Measurements from ENCODE around the gene KIZ.

The KIZ gene

GRCh38 chr20:21104921-21105320 lies 21.0 kb upstream of the KIZ start:
- DNase-seq (ENCODE audit: low read depth) = no peak

DNA sequence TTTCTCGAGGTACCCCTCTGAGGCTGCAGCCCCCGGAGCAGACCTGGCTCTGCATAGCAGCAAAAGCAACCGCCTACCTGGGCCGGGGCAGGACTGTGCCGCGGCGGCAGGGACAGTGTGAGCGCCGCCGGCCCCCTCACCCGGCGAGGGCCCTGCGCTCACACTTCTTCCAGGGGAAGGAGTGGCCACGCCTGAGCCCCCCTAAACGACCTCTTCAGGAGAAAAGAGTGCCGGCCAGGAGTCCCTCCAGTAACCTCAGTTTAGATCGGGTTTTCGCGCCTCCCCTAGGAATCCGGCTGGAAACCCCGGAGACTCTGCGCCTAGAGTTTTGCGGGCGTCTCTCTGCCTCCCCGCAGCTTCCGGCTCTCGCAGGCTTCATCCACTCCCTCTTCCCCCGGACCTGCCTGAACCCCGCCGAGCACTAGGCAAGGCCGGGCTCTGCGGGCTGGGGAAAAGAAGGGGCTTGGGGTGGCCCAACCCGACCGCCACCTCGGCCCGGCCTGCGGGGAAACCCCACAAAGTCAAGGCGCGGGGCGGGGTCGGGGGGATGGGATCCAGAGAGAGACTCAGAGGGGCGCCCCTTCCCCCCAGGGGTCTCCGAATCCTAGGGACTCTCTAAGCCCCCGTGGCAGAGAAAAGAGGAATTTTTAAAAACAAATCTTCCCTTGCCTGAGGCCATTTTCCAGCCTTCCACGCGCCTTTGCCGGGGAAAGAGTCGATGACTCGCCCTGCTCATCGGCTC lies 20.3 kb upstream of the KIZ start:
- DNase-seq (ENCODE audit: low read depth) = no peak

DNA sequence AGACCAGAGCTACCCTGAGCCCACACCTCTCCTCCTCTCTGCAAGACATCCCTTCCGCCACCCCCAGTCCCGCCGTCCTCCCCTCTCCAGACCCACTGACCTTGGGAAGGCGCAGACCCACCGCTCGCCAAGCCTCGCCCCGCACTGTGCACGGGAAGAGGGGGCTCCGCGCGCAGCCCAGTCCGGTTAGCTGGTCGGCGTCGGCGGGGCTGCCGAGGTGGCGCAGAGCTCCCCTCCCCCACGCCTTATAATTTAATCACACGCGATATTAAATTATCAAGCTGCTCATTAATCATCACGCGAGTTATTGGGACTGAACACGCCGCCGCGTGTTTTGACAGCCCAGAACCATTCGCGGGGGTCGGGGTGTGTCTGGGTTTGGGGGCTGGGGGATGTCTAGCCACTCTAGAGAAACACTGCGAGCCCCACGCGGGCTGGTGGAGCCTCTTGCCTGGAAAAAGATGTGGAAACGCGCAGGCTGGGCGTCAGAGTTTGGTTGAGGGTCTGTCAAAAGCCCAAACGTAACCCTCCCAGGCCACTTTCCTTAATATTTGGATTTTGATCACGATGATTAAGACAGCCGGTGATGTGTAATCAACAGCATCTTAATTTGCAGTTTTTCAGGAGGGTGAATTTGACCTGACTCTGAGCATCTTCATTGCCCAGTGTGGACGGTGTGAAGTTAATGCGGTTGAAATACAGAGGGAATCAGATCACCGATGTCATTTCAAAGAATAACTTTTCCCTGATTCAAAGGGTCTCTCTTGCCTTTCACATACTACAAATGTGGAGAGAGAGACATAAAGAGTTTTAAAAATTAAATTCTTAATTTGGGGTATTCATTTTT lies 19.5 kb upstream of the KIZ start, which contains the start of gene LINC00237:
Gene LINC00237 (minus strand): TSS at position 188 of the 847 bp plus-strand sequence.
- DNase-seq (ENCODE audit: low read depth) = no peak

DNA sequence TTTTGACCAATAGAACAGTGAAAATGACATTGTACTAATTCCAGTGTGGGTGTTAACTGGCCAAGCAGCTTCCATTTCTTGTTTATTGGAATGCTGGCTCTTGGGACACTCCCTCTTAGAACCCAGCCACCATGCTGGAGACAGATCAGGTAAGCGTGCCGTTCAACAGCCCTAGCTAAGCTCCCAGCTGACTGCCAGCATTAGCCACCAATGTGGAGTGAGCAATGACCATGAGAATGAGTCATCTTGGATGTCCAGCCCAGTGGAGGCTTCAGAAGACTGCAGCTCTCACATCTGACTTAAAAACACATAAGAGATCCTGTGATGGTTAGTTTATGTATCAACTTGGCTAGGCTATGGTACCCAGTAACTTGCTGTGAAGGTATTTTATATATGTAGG lies 16.7 kb upstream of the KIZ start:
- DNase-seq (ENCODE audit: low read depth) = no peak

- no peak for DNase-seq (ENCODE audit: low read depth)
Measured at GRCh38 chr20:21110811-21111210, 15.1 kb upstream of the KIZ start.

GRCh38 chr20:21111416-21111815 lies 14.5 kb upstream of the KIZ start:
- no peak for DNase-seq (ENCODE audit: low read depth)

DNA sequence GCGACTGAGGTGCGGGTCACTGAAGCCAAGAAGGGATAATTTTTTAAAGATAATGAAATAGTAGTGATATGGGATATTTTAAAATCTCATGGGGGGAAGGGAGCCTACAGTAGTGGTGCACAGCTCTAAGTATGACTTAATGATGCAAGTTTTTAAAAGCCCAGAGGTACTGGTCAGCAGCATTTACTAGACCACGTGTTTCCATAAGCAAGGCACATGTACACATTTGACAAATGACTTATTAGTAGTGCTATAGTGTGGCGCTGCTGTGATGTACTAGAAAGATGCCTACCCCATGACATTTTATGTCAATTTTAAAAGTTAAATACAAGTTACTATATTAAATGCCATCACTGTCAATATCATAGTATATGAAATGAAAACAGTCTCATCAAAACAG lies 12.2 kb upstream of the KIZ start:
- DNase-seq (ENCODE audit: low read depth) = no peak

DNA sequence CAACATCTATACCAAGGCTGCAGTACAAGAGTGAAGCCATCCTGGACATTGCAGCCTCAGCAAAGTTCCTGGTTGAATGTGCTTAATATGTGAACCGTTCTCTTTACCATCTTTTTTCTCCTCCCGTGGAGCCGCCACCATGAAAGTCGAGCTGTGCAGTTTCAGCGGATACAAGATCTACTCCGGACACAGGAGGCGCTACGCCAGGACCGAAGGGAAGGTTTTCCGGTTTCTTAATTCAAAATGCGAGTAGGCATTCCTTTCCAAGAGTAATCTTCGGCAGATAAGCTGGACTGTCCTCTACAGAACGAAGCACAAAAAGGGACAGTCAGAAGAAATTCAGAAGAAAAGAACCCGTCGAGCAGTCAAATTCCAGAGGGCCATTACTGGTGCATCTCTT lies 11.3 kb upstream of the KIZ start:
- DNase-seq (ENCODE audit: low read depth) = no peak

- no peak for DNase-seq (ENCODE audit: low read depth)
Measured at GRCh38 chr20:21117521-21117920, 8.4 kb upstream of the KIZ start.

GRCh38 chr20:21118138-21118537 lies 7.7 kb upstream of the KIZ start:
- DNase-seq (ENCODE audit: low read depth) = no peak

GRCh38 chr20:21118782-21119181 lies 7.1 kb upstream of the KIZ start:
- no peak for DNase-seq (ENCODE audit: low read depth)

- no peak for DNase-seq (ENCODE audit: low read depth)
Measured at GRCh38 chr20:21124190-21124589, 1.7 kb upstream of the KIZ start.

- DNase-seq (ENCODE audit: low read depth) = no peak
Measured at GRCh38 chr20:21125072-21125848, 622 bp upstream of the KIZ start.

DNA sequence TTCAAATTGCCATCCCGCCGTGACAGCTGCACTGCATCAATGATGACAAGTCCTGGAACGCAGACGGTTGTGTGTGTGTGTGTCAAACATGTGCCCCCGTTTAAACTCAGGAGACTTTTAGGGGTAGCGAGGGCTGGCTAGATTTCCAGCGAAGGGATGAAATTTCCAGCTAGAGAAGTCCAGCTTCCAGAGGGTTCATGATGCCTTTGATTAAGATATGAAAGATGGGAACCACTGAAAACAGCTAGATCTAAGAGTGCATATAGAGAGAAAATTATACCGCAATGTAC lies 644 bp downstream of the KIZ start:
- DNase-seq (ENCODE audit: low read depth) = no peak

GRCh38 chr20:21127201-21127981 lies 1.5 kb downstream of the KIZ start:
- DNase-seq (ENCODE audit: low read depth) = no peak

GRCh38 chr20:21129861-21130260 lies 4.0 kb downstream of the KIZ start:
- DNase-seq (ENCODE audit: low read depth) = no peak

DNA sequence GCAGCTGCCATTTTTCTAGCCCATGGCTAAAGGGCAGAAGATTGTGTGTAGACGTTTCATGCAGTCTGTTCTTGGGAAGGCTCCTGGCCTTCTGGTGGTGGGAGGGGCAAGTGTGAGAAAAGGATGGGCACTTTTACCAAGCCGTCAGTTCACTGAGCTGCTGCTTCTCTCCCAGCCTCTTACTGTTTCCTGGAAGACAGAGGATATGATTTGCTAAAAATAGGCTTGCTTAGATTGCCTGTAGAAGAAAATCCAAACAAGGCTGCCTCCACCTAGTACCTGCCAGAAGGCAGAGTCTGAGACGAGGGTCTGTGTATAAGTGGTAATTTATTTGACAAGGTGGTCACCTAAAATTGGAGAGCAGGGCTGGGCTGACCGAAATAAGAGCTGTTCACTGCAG lies 7.5 kb downstream of the KIZ start:
- no peak for DNase-seq (ENCODE audit: low read depth)

DNA sequence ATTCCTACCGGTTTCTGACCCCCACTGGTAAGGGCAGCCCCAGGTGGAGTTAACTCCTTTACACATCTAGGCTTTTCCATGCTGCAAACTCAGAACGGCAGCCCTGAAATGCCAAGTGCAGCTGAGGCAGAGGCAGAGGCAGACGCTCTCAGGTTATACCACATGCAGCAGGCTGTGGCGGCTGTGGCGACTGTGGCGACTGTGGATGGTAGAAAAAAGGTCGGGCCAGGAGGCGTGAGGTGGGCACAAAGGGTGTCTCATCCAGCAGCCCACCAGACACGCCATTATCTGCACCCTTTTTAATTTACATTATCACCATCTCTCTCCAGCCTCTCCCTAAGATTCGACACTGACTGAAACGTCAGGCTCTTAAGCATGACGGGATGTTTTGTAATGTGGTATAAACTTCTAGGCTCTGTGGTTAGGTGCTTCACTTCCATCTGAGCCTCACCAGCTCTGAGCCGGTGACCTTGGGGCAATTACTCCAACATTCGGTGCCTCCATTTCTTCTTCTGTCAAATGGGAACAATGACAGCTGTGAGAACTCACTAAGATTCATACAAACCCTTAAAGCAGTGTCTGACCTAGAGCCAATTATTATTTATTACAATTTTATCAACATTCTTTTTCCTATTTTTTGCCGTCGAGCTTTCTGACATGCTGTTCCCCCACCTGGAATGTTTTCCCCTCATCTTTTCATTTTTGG lies 8.2 kb downstream of the KIZ start:
- no peak for DNase-seq (ENCODE audit: low read depth)

- DNase-seq (ENCODE audit: low read depth) = no peak
Measured at GRCh38 chr20:21134883-21135493, 9.1 kb downstream of the KIZ start.

DNA sequence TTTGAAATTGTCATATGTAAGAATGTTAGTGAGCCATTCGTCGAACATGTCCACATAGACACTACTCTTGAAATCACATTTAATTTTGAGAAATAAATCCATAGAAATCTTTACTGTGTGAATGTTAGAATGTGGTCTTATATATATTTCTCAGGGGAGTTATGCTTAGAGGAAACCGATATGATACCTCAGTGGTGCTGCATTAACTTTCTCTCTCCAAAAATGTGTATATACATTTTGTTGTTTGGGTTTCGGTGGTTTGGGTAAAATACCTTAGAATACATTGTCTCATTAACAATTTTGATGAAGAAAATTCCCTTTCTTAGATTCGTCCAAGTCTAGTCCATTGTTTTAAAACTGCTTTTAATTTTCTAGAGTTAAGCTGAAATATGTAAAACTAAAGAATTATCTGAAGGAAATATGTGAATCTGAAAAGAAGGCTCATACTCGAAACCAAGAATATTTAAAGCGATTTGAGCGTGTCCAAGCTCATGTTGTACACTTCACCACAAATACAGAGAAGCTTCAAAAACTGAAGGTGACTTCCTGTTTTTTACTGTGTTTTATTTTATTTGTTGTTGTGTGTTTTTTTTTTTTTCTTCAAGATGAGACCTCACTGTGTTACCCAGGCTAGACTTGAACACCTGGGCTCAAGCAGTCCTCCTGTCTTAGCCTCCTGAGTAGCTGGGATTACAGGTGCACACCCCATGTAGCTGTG lies 10.3 kb downstream of the KIZ start:
- no peak for DNase-seq (ENCODE audit: low read depth)
